Nephron (organoid): ENCODE measurements around the gene DENND1C.

Experiments used
- H3K27ac Mint-ChIP-seq, 3 experiments: 2 replicates each; pipeline ENCODE4 v1.8.0; 2020; ENCODE audit warnings: mixed read lengths in 3 of 3, mild to moderate bottlenecking in 2 of 3, moderate library complexity in 1 of 3
- H3K27me3 Mint-ChIP-seq: 2 replicates; pipeline ENCODE4 v1.8.0; 2021; ENCODE audit warnings: low read depth, mild to moderate bottlenecking, moderate library complexity, mixed read lengths
- H3K36me3 Mint-ChIP-seq: 2 replicates; pipeline ENCODE4 v1.8.0; 2020; ENCODE audit warnings: low read depth, mixed read lengths
- H3K4me1 Mint-ChIP-seq: 2 replicates; pipeline ENCODE4 v1.8.0; 2020; ENCODE audit warnings: mixed read lengths
- H3K4me3 Mint-ChIP-seq, 3 experiments: 2 replicates each; pipeline ENCODE4 v1.8.0; 2020; ENCODE audit warnings: mild to moderate bottlenecking in 3 of 3, mixed read lengths in 3 of 3, moderate library complexity in 2 of 3
- H3K9me3 Mint-ChIP-seq: 2 replicates; pipeline ENCODE4 v1.8.0; 2020; ENCODE audit warnings: mixed read lengths
- CTCF ChIP-seq, 3 experiments: fragments of 200-600 bp; sonication (generic); IDR thresholded peaks; one replicate each; pipeline ENCODE4 v1.5.0; 2021; ENCODE audit warnings: antibody characterized with exemption in 3 of 3; ENCODE audit not compliant: unreplicated experiment in 3 of 3

The DENND1C gene

GRCh38 chr19:6476155-6476895 is 5.3 kb downstream of the DENND1C start:
- Mint-ChIP-seq H3K4me1 (no peaks in the 10 kb centered on the region), H3K27ac (peak overlapping the region in 2 of 3 experiments; percentile 60 to 81), H3K9me3 (no peaks in the 10 kb centered on the region), H3K36me3 (no peaks in the 10 kb centered on the region), H3K4me3 (peak overlapping the region; percentile 76 to 82 (median 81)), H3K27me3 (peaks cover 37% of the 10 kb centered on the region)
- no peak for TF ChIP-seq CTCF (IDR thresholded peaks at IDR 0.05; ENCODE audit: unreplicated experiment in 3 of 3)

GRCh38 chr19:6475321-6476108 is 6.1 kb downstream of the DENND1C start:
- no peak for TF ChIP-seq CTCF (IDR thresholded peaks at IDR 0.05; ENCODE audit: unreplicated experiment in 3 of 3)
- H3K4me3 Mint-ChIP-seq: peak overlapping the region; percentile 76 to 82 (median 81)
- no peaks in the 10 kb centered on the region for H3K36me3 Mint-ChIP-seq
- no peak overlapping the region for H3K27ac Mint-ChIP-seq
- no peaks in the 10 kb centered on the region for H3K4me1 Mint-ChIP-seq
- H3K9me3 Mint-ChIP-seq: no peaks in the 10 kb centered on the region
- H3K27me3 Mint-ChIP-seq: peaks cover 31% of the 10 kb centered on the region

GRCh38 chr19:6473647-6474046 is 7.9 kb downstream of the DENND1C start:
- H3K27me3 Mint-ChIP-seq: peaks cover 38% of the 10 kb centered on the region
- no peaks in the 10 kb centered on the region for H3K36me3 Mint-ChIP-seq
- no peak for TF ChIP-seq CTCF (IDR thresholded peaks at IDR 0.05; ENCODE audit: unreplicated experiment in 3 of 3)
- peak overlapping the region in 2 of 3 experiments; percentile 12 to 23 for H3K4me3 Mint-ChIP-seq
- H3K4me1 Mint-ChIP-seq: no peaks in the 10 kb centered on the region
- H3K27ac Mint-ChIP-seq: no peak overlapping the region
- H3K9me3 Mint-ChIP-seq: no peaks in the 10 kb centered on the region

GRCh38 chr19:6472713-6473112 is 8.9 kb downstream of the DENND1C start:
- no peaks in the 10 kb centered on the region for H3K4me1 Mint-ChIP-seq
- H3K27ac Mint-ChIP-seq: no peak overlapping the region
- H3K4me3 Mint-ChIP-seq: no peak overlapping the region
- no peaks in the 10 kb centered on the region for H3K36me3 Mint-ChIP-seq
- TF ChIP-seq CTCF (IDR thresholded peaks at IDR 0.05; ENCODE audit: unreplicated experiment in 3 of 3): no peak
- H3K27me3 Mint-ChIP-seq: peaks cover 47% of the 10 kb centered on the region
- no peaks in the 10 kb centered on the region for H3K9me3 Mint-ChIP-seq

GRCh38 chr19:6471076-6471475 is 10.5 kb downstream of the DENND1C start:
- Mint-ChIP-seq H3K4me1 (no peaks in the 10 kb centered on the region), H3K27me3 (peaks cover 56% of the 10 kb centered on the region), H3K36me3 (no peaks in the 10 kb centered on the region), H3K9me3 (no peaks in the 10 kb centered on the region), H3K27ac (no peak overlapping the region), H3K4me3 (no peak overlapping the region)
- no peak for TF ChIP-seq CTCF (IDR thresholded peaks at IDR 0.05; ENCODE audit: unreplicated experiment in 3 of 3)
